ENCODE measurements around the gene SLC37A2. TPM values are rescaled to one million over a fixed set of nuclear protein-coding genes. Genes with fewer than 3 reads are reported as not detected.
A peak's percentile ranks its signal among the peaks of the same experiment; 100 is the strongest.

SLC37A2 gene
- total RNA-seq, 1 experiment from 2014 or later: 5.1 TPM

GRCh38 chr11:125075900-125076317, 12.8 kb downstream of the SLC37A2 start:
- CTCF ChIA-PET: no interaction called here
- no peak overlapping the region for H3K27ac ChIP-seq (ENCODE audit: low read depth, low read length)
- H3K9me3 ChIP-seq (ENCODE audit: control insufficient read depth in 1 of 2, insufficient read depth in 1 of 2, low read depth in 1 of 2, low read length in 2 of 2): no peaks in the 10 kb centered on the region
- no peaks in the 10 kb centered on the region for H3K36me3 ChIP-seq (ENCODE audit: control insufficient read depth in 1 of 2, insufficient read depth in 2 of 2, low read length in 2 of 2)
- no peaks in the 10 kb centered on the region for H4K20me1 ChIP-seq (ENCODE audit: insufficient read depth)
- intact Hi-C loops (cut with micrococcal nuclease): no loop called here
- no peak for ATAC-seq
- H3K9ac ChIP-seq (ENCODE audit: low read length): no peak overlapping the region
- POLR2A ChIA-PET: no interaction called here
- DNase-seq (ENCODE audit: low read depth, low spot score): no peak
- H3K4me3 ChIP-seq (replicated peaks in 1 of 2; ENCODE audit: low read depth in 1 of 2, low read length in 2 of 2): no peak overlapping the region
- no peaks in the 10 kb centered on the region for H3K27me3 ChIP-seq (ENCODE audit: insufficient read depth, low read length)
- H3K4me2 ChIP-seq (ENCODE audit: low read length): peak overlapping the region; percentile 14; the same call in 1 of the 2 replicates
- RAD21 ChIA-PET (ENCODE audit: low non-redundant PET in 1 of 2, low total read pairs in 2 of 2, uncharacterized antibody in 2 of 2, unreplicated experiment in 2 of 2): no interaction called here
- no TSS peak for BruUV-seq (replicated peaks)
- peaks cover 6 to 43% of the 10 kb centered on the region in 2 experiments for H3K4me1 ChIP-seq (ENCODE audit: control insufficient read depth in 1 of 2, insufficient read depth in 2 of 2, low read length in 2 of 2)
- no peak for TF ChIP-seq RAD21 (IDR thresholded peaks at IDR 0.05; ENCODE audit: low read depth)
- peak in 2 of 3 experiments; percentile 28 to 31; a peak in 3 of 6 replicates for TF ChIP-seq CTCF (IDR thresholded peaks at IDR 0.05 in 2 of 3, conservative IDR thresholded peaks at IDR 0.05 in 1 of 3; ENCODE audit: borderline replicate concordance in 1 of 3, insufficient read depth in 1 of 3, low read depth in 2 of 3, low read length in 2 of 3)
- H3K79me2 ChIP-seq (ENCODE audit: insufficient read depth, low read length): no peaks in the 10 kb centered on the region
- H3K9me2 ChIP-seq (ENCODE audit: insufficient read depth): no peaks in the 10 kb centered on the region
- H2AFZ ChIP-seq (ENCODE audit: low read depth, low read length, poor library complexity, severe bottlenecking): no peak overlapping the region

- Histone ChIP-seq H4K20me1 (ENCODE audit: insufficient read depth) (no peaks in the 10 kb centered on the region), H3K79me2 (ENCODE audit: insufficient read depth, low read length) (no peaks in the 10 kb centered on the region), H3K27me3 (ENCODE audit: insufficient read depth, low read length) (no peaks in the 10 kb centered on the region), H2AFZ (ENCODE audit: low read depth, low read length, poor library complexity, severe bottlenecking) (no peak overlapping the region), H3K9ac (ENCODE audit: low read length) (no peak overlapping the region), H3K9me3 (ENCODE audit: control insufficient read depth in 1 of 2, insufficient read depth in 1 of 2, low read depth in 1 of 2, low read length in 2 of 2) (no peaks in the 10 kb centered on the region), H3K9me2 (ENCODE audit: insufficient read depth) (no peaks in the 10 kb centered on the region), H3K36me3 (ENCODE audit: control insufficient read depth in 1 of 2, insufficient read depth in 2 of 2, low read length in 2 of 2) (no peaks in the 10 kb centered on the region), H3K4me2 (ENCODE audit: low read length) (no peak overlapping the region), H3K4me1 (ENCODE audit: control insufficient read depth in 1 of 2, insufficient read depth in 2 of 2, low read length in 2 of 2) (peaks cover under 1 to 43% of the 10 kb centered on the region in 2 experiments), H3K27ac (ENCODE audit: low read depth, low read length) (no peak overlapping the region), H3K4me3 (replicated peaks in 1 of 2; ENCODE audit: low read depth in 1 of 2, low read length in 2 of 2) (no peak overlapping the region)
- ChIA-PET RAD21 (ENCODE audit: low non-redundant PET in 1 of 2, low total read pairs in 2 of 2, uncharacterized antibody in 2 of 2, unreplicated experiment in 2 of 2) (no interaction called here), CTCF (no interaction called here), POLR2A (no interaction called here)
- TF ChIP-seq EZH2phosphoT487 (IDR thresholded peaks at IDR 0.05; ENCODE audit: borderline replicate concordance) (no peak), FOSL1 (IDR thresholded peaks at IDR 0.05; ENCODE audit: low read depth) (no peak), MAX (IDR thresholded peaks at IDR 0.05) (no peak), ELF1 (IDR thresholded peaks at IDR 0.05; ENCODE audit: borderline replicate concordance, low read depth) (no peak), CEBPB (IDR thresholded peaks at IDR 0.05; ENCODE audit: low read depth) (no peak), ATF3 (IDR thresholded peaks at IDR 0.05) (no peak), SIN3A (IDR thresholded peaks at IDR 0.05; ENCODE audit: low read depth) (no peak), ZBTB33 (IDR thresholded peaks at IDR 0.05; ENCODE audit: extremely low read depth, insufficient replicate concordance, low read length) (no peak), JUND (IDR thresholded peaks at IDR 0.05) (no peak), SRF (IDR thresholded peaks at IDR 0.05; ENCODE audit: low read depth) (no peak)
- intact Hi-C loops (cut with micrococcal nuclease): no loop called here
- DNase-seq (ENCODE audit: low read depth, low spot score) (no peak), ATAC-seq (no peak)
- no TSS peak for BruUV-seq (replicated peaks)
Measured at GRCh38 chr11:125076378-125076945, 13.4 kb downstream of the SLC37A2 start.

Measured in HCT116 (cell line).